Activated CD4-positive, alpha-beta T cell treated with anti-CD3 and anti-CD28 coated beads for 48 hours (primary cell): ENCODE data around the gene VEGFD.

Source experiments
- DNase-seq: peaks from one replicate; pipeline ENCODE4 v3.0.0-alpha.2; 2020

VEGFD gene, protein sequence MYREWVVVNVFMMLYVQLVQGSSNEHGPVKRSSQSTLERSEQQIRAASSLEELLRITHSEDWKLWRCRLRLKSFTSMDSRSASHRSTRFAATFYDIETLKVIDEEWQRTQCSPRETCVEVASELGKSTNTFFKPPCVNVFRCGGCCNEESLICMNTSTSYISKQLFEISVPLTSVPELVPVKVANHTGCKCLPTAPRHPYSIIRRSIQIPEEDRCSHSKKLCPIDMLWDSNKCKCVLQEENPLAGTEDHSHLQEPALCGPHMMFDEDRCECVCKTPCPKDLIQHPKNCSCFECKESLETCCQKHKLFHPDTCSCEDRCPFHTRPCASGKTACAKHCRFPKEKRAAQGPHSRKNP

DNA sequence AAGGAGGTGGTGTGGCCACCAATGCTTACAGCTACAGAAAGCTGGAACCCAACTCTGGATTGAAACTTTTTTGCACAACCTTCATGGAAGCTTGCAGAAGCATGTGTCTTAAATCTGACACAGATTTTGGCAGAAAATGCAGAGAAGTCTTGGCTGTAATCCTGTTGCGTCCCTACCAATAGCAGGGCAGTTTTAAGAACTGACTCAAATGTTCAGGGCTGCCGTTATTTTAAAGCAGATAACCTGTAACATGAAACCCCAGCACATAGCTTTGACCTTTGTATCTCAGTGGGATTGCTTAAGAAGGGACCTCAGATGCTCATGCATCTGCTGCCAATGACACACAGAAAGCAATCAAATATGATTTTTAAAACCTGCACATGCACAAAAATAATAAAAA, at the start of gene VEGFD:
TSS of gene VEGFD (minus strand) at position 110 of the 400 bp plus-strand sequence. CDS start 467 bp downstream, outside the sequence.
- DNase-seq: no peak

DNA sequence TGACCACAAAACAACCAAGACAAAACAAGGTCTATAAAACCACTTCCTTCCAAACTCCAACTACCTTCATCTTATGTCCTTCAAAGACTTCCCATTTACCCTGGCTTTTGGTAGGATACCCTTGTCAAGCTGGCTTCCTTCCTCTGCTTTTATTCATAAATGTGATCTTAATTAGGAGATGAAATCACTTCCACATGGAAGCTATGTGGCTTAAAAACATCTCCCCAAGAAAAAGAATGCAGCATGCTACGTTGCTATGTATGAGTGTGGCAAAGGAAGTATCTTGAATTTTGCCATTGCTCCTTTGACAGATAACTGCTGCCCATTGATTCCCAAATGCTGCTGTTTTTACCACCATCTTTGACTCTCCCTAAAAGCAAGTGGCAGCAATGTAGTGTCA, 46.4 kb upstream of the VEGFD start:
- DNase-seq: no peak

DNA sequence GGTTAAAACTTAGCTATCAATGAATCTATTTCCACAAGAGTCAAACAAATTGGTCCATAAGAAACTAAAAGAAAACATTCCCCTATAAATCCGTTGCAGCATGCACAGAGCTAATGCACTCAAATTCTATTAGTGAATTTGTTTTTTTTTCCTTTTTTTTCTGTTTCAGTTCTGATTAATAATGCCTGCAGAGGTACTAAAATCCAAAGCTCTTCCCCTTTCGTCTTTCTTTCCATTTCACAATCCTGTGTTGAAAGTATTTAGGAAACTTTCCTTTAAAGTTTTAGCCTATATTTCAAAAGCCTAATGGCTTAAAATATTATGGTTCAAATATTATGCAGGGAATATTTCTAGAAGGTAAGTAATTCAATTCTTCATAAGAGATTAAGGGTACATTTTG, 45.9 kb upstream of the VEGFD start:
- no peak for DNase-seq

DNA sequence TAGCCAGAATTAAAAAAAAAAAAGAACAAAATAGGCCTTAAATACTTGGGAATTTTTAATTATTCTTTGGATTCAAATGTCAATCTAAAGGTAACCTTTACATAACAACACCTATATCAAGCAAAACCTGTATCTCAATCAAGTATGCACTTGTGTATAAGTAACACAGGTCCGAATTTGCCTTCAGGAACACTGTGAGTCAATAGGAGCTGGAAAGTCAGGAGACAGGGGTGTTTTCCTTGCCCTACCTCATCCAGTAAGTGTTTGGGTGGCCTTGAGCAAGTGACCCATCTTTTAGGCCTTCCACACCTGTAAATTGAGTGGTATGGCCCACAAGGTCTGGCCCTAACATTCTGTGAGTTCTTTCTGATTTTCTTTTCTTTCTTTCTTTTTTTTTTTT, 40.8 kb upstream of the VEGFD start:
- DNase-seq: no peak

DNA sequence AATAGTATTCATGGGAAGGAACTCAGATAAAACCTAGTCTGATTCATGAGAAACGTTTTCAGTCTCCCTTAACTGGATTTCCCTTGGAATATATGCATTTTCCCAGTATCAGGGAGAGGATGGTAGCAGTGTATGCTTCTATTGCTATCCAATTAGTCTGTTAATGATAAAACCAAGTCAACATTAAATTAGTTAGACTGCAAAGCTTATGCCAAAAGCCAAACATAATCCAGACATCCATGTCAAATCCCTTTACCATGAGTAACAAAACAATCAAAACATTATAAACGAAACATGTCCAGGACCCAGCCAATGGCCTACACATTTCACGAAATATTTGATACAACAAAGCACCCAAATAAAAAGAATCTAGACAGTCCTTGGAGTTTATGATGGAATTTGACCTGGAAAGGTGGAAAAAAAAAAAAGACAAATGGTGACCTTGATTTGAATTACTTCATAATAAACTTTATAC, 34.5 kb upstream of the VEGFD start:
- no peak for DNase-seq

DNA sequence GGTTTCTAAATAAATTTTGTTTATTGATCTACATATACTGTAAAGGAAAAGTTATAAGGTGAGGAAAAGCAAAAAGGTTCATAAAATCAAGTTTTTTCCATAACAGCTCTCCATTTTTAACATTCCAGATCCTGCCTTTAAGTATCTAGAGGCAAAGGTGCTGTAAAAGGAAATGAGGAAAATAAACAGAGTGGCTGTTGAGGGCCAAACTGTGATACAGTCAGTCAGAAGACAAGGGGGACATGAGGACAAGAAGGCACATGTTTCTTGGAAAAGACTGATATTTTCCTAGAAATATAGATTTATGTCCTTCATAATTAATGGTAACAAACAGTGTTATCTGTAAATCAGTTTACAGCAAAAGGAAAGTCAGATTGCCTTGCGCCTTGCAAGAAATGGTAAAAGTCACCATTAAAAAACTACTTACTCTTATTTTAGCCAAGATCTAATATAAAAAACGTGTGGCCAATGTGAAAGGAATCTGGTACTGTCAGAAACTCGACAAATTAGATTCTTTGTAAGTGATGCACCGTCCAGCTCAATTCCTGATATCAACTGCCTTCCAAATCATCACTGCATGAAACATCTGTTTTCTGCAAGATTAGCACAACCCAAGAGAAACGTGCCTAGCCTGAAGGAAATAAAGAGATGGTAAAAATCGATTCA, 34.0 kb upstream of the VEGFD start:
- DNase-seq: no peak

DNA sequence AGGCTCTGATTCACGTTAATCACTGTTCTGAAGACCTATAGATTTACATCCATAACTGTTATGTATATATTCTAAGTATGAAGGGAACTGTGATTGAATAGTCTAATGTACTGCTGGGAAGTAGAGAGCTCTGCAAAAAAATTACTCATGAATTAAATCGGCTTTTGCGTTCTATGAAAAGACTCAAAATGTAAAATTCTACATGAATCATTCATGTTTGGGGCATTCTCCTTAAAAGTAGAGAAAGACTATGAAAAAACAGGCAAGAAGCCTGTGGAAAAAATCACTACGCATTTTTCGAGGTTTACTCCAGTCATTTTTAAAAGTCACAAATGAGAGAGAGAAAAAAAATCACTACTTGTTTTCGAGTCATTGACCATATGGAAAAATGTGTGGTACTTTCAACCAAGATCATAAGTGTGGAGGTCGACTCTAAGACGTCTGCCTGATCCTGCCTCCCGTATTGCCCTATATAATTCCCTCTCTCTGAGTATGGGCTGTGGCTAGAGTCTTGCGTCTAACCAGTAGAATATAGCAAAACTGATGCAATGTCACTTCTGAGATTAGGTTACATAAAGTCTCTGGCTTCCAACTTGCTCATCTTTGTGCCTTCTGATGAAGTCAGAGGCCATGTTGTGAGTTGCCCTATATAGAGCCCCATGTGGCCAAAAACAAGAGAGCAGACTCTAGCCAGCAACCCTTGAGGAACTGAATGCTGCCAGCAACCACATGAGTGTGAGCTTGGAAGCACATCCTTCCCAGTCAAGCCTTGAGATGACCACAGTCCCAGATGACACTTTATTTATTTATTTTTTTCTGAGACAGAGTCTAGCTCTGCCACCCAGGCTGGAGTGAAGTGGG, 32.1 kb upstream of the VEGFD start:
- peak; percentile 4 for DNase-seq

DNA sequence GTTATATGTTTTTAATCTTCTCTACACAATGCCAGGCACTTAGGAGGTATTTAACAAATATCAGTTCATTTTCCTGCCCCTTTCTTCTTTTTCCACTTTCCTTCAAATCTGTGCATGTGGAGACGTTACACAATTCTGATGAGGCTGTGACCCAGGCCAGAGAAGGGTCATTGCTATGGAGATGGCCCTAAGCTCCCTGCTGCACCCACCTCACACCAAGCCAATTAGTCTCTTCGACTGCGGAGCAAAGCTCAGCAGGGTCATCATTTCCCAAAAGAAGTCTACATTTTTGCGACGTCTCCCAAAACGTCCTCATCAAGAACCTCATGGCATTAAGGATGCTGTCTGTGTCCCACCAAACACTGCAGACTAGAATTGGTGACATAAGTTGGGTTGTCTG, 28.9 kb upstream of the VEGFD start:
- DNase-seq: no peak

DNA sequence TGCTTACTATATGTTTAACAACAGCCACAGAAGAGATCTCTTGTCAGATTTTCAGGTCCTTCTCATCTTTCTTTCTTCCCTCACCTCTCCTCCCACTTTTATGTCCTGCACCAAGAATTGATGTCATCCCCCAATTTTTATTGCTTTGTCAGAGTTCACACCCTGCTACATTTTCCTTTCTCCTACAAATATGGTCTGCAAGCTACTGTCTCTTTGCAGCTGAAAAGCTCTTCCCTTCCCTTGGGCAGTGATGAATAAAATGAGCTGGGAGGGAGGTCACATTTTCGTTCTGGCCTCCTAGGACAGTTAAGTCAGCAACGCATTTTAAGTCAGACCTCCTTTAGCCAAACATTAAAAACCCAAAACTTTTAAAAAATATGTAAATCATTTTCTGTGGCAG, 26.7 kb upstream of the VEGFD start:
- DNase-seq: no peak

DNA sequence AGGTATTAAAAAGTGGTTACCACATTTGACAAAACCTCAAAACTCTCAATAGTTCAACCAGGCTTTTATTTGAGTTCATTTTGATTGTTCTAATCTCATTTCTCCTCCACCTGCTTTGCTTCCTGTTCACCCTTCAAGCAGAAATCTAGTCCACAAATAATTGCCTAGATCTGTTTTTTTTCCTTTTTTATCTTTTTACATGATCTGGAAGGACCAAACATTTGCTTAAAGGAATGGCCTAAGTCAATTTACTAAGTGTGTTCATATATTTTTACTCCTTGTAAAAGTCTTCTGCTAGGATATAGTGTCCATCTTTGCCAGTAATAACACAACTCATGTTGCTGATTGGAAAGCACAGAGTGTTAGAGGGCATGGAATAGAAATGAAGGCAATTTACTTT, 26.2 kb upstream of the VEGFD start:
- DNase-seq: no peak

DNA sequence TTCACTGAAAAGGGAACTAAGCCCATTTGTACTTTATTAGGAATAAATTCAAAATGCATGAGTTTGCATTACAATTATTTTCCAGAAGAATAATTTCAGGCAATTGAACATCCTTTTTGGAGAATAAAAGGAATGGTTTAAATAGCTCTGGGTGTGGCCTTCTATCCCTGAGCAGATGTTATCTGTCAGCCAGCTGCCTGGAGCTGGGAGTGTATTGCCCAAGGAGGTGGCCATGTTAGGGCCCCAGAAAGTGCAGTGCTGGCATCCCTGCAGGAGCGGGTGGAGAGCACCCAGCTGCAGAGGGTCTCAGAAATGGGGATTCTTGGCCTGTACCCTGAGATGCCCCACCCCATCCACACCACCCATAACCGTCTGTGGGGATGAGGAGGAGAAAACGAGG, 21.6 kb upstream of the VEGFD start:
- no peak for DNase-seq

DNA sequence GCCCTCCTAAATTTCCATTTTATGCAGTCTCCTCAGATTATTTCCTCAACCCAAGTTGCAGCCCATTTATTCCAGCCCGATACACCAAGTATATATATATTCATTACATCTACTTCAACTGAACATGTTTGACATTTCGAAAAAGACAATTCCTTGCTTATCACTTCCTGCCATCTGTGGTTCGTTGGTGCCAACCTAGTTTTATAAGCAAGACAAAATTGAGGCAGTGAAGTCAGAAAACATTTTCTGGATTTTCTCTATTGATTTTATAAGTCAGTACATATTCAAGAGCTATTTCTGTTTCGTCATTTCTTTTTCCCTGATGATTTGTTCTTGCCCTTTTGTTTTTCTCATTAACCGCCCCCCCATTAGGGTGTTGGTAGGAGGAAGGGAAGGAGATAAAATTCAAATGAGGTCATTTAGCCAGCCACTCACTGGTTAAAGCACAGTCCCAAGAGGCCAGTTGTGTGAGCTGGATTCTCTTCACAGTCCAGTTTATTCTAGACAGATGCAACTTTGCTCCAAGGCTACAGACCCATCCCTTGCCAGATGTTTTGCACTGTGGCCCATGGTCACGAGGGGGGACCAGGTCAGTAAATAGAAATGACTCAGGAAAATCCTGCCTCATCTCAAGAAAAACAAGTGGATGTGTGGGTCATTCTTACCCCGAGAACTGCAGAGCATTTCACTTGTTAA, 20.3 kb upstream of the VEGFD start:
- DNase-seq: no peak

DNA sequence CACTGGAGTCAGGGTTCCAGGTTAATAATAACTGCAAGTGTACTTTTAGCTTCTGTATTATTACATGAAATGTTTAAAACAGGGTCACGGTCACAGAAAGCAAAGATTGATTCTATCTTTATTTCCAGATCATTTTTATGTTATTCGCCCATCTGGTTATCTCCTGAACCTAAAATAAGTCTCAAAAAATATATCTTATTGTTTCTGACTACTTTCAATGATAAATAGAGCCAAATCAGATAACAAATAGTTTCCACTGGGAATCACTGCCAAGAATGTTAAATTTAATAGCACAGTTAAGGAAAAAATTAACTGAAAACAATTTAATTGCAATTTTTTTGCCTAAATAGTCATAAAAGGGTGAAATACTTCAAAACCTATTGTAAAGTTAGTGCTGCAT, 17.2 kb upstream of the VEGFD start:
- DNase-seq: no peak

DNA sequence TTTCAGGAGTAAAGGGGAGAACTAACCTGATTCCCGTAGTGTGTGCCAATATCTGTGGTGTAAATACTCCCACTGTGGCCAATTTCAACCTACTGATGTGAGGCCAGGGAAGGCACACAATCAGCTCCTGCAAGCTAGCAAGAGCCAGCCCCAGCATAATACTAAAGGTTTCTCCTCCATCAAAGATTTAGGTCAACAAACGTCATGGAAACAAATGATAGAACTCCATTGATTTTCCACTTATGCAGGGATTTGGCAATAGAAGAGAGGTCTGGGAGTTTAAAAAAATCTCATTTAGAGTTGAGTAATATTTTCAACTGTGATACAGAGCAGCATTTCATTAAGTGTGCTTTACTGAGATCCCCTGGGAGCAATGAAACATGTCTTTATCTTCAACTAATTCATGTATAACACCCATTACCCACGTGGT, 15.8 kb upstream of the VEGFD start:
- DNase-seq: no peak

DNA sequence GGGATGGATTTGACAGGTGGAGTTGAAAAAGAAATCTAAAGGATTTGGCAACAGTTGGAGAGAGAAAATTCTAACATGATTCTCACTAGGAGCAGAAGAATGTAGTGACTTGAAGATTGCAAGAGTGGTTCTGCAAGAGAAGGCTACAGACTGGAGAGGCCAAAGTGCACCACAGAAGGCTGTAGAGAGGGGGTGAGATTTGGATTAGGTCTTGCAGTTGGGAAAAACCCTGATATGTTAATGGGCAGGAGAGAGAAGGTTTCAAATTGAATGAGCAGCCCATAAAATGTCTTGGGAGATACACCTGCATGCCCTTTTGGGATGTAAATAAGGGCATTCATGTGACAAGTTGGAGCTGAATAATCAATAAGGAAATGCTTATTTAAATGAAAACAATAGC, 14.7 kb upstream of the VEGFD start:
- DNase-seq: no peak

DNA sequence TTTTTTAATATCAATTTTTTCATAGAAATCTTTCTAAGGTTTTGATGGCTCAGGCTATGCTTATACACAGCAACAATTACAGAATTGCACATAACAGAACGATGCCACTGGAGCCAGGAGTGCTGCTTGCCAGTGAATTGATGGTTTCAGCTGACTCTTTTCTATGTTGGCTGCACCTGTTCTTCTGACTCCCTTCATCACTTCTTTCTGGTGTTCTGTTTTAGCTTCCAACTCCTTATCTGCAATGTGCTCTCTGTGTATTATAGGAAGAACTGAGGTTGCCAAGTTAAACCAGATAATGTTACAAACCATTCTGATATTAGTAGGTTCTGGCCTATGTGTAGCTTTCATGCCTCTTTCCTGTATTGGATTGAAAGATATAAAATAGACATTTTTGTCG, 11.6 kb upstream of the VEGFD start:
- DNase-seq: no peak

DNA sequence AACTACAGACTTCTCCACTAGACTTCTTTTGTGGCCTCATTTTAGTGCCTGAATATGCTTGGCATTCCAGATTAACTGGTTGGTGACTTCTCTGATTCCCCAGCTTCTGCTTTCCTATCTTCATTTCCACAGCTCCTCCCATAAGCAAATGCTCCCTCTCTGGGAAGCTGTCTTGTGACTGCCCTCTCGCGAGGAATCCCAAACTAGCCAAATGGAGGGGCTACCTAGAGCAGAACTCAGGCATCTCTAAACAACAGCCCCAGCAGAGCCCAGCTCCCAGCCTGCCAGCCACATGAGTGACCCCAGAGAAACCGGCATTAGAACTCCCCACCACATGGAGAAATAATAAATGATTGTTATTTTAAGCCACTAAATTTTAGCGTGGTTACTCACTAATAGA, 7.6 kb upstream of the VEGFD start:
- no peak for DNase-seq

DNA sequence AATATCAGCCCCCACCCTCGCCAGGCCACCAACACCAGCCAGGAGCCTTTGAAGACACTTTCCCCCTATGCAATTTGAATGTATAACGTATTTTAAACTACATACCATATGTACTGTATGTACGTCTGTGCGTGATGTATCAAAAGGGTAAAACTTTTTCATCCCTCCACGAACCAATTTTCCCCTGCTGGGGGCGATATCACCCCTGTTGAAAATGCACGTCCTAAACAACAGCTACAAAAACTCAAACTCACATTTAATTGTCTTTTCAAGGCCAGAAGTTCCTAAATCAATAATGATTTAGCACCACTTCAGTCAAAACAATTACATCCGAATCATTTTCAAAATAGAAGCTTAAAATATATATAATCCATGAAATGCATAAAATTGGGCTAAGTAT, 1.4 kb downstream of the VEGFD start:
- no peak for DNase-seq

DNA sequence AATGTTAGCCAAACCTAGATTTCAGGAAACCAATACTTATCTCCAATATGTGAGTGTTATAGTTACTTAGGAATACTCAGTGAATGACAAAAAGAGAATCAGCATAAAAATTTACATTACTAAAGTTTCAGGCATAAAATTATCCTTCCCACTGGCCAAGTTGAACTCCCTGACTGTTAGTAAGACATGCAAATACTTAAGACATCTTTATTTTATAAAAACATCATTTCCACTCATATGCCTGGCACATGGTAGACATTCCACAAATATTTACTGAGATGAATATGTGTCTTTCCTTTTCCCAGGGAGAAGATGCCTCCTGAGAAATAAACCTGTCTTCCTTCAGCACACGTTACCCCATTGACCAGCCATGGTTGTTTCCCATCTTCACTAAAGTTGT, 7.3 kb downstream of the VEGFD start:
- DNase-seq: no peak

DNA sequence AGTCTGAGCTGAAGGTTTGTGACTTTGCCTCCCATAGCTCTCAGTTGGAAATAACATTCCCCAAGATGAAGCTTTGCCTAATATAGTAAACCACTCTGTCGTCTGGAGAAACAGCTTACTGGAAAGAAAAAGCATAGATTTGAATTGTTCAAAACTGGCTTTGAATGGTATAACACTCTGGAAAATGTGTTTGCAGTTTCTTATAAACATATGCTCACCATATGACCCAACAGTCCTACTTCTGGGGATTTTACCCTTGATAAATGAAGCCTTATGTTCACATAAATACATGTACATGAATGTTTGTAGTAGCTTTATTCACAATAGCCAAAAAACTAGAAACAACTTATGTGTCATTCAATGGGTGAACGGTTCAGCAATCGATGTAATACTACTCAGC, 10.2 kb downstream of the VEGFD start:
- DNase-seq: no peak

DNA sequence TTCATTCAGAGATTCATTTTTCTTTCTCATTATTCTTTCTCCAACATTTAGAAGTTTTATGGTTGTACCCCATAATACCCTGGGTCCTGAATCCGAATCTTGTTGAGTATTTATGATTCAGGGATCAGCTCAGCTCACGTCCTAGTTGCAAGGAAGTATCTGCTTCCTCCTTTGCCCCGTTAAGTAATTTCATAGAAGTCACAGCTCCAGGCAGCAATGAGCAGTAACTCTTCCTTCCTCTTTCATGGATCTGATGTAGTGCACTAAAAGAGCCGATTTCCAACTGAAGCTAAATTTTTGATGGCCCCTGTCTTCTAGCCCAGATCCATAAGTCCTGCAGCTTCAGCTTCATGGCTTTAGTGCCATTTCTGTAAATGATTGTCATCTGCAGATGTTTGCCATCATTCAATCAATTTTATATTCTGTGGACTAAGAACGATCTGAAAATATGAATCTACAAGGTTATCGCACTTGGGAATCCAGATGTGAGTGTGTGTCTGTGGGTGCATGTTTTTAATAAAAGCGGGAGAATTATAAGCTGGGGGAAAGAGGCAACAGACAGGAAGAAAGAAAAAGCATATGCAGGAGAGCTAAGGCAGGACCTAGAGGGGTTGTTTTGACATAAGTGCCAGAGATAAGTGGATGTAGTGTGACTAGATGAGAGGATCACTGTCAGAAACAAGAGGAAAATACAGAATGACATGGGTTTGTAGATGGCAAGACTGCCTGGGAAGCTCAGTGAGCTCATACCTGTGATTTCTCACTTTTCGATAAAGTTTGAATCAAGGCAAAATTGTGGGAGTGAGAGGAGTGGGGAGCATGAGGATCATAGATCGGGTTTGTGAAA, 17.5 kb downstream of the VEGFD start:
- DNase-seq: no peak

DNA sequence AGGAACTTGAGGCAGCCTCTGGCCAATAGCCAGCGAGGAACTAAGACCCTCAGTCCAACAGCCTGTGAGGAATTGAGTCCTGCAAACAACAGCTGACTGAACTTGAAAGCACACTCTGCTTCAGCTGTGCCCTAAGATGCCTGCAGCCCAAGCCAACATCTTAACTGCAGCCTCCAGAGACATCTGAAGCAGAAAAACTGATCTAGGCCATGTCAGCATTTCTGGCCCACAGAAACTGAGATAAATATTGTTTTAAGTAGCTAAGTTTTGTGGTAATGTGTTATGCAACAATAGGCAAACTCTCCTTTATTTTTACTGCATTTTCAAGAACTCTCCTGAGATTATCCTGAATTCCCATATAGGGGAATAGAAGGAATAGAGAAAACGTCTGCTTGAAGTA, 24.5 kb downstream of the VEGFD start:
- DNase-seq: no peak
